SW480 (cell line): Measurements from ENCODE around the gene NCOA1.

Experiments
- DNase-seq: peaks from one replicate; pipeline ENCODE4 v3.0.0-alpha.2; 2016; ENCODE audit warnings: low spot score

NCOA1 gene

DNA sequence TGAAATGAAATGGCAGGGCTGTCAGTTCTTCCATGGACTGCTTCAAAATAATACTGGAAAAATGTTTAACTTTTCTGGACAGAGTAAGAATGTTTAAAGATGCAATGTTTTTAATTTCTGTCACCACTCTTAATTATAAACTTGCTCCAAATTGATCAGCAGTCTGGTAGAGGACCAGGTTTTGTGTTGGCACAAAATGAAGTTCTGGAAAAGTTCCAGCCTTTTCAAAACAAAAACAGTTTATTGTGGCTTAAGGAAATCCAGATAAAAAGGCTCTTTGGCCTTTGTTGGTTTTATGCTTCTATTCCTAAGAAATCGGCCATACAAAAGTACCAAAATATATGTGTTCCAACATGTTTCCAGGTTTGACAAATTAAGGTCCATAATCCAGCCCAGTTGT is 253.3 kb downstream of the NCOA1 start:
- no peak for DNase-seq

DNA sequence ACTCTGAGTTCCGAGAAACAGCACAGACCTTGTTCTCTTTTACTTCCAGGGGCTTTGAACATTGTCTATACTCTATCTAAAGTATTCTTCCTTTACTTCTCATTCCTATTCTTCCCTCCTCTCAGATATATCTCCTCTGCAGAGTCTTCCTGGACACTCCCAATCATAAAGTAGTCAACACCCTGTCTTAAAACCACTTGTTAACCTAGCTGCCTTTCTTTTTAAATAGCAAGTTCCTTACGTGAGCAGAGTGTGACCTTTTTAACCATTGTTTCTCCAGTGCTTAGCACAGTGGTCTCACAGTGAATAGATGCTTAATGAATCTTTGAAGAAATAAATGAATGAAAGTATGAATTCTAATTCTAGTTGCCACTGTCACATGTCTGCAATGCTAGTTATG is 254.8 kb downstream of the NCOA1 start:
- no peak for DNase-seq

DNA sequence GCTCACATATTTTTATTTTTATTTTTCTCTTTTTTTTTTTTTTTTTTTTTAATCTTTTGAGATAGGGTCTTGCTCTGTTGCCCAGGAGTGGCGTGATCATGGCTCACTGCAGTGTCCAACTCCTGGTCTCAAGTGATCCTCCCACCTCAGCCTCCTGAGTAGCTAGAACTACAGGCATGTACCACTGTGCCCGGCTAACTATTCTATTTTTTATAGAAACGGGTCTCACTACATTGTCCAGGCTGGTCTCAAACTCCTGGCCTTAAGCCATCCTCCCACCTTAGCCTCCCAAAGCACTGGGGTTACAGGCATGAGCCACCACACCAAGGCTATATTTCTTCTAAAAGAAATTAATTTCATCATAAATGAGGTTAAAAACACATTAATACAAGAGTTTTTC is 256.2 kb downstream of the NCOA1 start:
- no peak for DNase-seq

DNA sequence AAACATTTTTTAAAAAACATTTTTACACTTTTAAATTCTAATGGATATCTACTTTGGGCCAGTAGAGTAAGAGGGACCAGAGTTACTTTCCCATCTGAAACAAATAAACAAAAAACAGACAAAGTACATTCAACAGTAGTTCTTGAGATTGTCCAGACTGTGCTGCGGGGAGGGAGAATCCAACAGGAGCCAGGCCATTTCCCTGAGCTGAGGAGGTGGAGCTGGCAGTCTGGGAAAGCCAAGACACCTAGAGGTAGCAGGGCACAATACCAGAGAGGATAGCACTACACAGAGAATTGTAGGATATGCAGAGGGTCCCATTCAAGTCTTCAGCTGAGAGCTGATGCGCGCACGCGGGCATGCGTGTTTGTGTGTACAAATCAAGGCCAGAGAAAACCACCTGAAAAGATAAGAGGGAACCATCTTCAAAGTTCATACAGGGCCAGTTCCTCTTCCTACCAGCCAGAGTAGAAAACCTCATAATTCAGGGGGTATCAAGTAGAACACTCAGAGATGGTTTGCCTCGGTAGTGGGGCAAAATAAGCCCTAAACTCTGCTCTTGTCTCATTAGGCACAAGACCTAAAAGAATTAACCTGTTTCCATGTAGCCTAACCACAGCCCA is 258.1 kb downstream of the NCOA1 start:
- no peak for DNase-seq

DNA sequence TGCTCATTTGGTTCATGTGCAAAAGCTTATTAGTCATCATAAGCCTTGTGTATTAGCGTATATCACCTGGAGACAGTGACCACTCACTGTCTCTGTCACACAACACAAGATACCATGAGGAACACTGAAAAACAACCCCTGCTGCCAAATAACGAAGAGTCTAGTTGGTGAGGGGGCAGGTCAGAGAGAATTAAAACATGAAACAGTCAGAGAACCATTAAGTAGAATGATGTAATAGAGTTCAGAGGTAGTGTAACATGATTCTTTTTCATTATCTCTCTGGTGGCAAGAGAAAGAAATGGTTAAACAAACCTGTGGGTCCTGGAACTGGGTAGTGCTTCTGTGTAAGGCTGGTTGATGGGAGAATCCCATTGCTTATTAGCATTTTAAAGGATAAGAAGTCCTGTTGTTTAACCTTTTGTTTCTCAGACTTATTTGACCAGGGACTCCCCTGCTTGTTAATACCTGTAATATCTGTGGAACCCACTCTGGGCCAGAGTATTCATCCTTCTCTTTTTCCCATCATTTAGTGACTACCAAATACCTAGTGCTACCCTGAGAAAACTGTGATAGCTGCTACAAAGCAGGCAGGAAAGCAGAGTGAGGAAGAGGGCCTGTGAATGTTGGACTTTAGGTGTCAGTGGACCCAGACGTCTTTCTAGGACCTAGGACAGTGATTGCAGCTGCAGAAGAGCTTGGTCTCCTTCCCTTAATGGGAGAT is 264.1 kb downstream of the NCOA1 start:
- DNase-seq, result peak; percentile 36

DNA sequence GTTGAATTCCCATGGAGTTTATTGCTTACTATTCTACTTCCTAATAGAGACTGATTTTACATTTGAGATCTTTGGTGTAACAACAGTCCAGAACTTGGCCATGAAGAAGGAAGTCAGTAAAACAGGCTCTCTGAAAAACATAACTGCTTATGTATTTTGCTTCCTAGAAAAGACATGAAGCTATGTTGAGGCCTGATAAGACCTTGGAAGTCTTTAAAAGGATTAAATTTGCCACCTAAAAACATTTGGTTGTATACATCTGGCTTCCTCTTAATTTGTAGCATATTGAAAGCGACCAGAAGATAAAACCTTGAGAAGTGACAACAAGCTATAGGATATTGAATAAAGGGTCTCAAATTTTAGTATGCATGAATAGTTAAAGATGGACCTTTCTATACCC is 265.7 kb downstream of the NCOA1 start:
- DNase-seq, result no peak

DNA sequence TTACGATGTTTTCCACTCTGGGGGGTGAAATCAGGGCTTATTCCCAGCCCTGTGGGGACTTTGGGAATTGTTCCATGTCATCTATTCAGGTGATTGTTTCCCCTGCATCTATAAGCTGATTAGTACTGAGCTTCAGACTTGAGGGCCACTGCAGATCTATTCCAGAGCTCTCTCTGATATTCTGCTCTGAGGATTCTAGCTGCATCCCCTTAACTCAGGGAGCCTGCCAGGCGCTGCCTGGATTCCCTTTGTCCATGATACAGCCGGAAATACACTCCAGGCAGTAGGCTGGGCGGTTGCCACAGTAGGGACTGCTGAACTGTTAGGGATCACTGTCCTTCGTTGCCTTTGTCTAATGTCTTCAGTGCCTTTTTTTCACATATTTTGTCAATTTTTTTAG is 270.8 kb downstream of the NCOA1 start:
- DNase-seq, result no peak

DNA sequence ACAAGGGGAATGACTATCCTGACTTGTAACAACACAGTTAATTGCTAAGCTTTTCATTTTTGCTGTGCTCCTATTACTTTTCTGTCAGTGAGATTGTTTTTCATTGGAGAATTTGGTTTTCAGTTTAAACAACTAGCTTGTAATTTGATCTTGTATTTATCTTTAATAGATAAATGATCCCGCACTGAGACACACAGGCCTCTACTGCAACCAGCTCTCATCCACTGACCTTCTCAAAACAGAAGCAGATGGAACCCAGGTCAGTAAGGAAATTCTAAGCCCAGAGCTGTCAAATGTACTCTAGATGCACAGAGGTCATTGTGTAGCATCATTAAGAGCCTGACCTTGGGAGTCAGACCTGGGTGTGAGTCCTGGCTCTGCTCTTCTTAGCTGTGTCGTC is 271.5 kb downstream of the NCOA1 start:
- DNase-seq, result no peak

DNA sequence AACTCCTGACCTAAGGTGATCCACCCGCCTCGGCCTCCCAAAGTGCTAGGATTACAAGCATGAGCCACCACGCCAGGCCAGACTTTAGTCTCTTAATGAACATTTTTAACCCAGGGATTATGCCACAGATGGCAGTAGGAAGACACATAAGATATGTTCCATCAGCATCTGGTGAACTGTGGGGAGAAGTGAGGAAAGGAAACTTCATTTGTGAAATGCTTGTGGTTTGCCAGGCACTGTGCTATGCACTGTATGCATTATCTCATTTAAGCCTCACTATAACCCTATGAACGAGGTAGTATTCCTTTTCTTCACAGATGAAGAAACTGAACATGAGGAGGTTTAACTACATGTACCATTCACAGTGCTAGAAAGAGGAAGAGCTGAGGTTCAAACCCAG is 272.8 kb downstream of the NCOA1 start:
- DNase-seq, result no peak

DNA sequence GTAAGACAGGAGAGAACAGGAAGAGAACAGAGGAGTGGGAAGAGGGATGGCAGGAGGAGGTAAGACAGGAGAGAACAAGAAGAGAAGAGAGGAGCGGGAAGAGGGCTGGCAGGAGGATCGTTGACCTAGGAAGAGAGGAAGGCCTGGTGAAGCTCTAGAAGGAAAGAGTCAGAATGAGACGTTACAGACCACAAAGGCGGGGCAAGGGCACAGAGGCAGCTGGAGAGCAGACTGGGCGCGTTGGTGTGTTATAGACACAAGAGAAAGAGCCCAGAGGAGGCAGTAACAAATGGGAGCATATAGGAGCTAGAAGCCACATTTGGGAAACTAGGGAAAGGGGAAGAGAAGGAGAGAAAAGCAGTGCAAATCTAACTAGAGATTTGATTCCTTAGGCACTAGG is 275.6 kb downstream of the NCOA1 start:
- DNase-seq, result no peak

DNA sequence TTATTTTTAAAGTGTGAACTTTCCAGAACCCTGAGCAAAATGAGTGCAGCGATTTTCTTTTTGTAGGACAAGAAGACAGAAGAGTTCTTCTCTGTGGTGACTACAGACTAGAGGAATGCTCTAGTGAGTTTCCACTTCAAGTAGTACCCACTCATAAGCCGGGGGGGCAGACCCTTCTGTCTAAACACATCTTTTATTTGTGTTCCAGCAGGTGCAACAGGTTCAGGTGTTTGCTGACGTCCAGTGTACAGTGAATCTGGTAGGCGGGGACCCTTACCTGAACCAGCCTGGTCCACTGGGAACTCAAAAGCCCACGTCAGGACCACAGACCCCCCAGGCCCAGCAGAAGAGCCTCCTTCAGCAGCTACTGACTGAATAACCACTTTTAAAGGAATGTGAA is 277.0 kb downstream of the NCOA1 start:
- no peak for DNase-seq

DNA sequence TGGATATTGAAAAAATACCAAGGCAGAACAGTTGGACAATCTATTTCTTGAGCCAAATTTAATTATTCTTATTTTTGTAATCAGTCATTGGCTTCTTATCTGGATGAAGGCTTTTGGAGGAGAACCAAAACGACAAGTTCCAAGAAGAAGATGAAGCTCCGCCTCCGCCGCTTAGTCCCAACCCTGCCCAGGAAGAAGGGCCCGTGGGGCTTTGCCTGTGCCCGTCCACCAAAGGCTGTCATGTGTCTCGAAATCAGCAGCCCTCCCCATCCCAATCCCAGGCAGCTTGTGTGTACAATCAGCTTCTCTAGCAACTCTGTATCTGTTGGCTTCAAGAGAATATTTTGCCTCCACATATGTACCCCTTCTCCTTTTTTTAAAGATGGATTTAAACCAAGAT is 277.5 kb downstream of the NCOA1 start:
- DNase-seq, result no peak

DNA sequence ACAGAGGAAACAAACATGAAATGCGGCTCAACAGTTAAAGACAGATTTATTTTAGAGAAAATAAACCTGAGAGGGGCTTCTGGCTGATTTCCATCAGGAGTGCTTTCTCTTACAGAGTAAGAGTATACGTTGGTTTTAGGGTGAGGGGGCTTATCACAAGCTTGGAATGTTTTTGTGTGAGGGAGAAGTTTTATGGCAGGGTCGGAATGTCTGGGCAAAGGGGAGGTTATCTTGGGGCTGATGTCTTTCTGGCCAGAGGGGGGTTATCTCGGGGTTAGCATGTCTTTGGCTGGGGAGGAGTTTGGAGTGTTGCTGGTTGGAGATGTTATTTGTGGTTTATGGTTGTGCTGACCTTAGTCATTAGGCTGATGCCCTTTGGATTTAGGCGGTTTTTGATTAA is 280.0 kb downstream of the NCOA1 start:
- no peak for DNase-seq

DNA sequence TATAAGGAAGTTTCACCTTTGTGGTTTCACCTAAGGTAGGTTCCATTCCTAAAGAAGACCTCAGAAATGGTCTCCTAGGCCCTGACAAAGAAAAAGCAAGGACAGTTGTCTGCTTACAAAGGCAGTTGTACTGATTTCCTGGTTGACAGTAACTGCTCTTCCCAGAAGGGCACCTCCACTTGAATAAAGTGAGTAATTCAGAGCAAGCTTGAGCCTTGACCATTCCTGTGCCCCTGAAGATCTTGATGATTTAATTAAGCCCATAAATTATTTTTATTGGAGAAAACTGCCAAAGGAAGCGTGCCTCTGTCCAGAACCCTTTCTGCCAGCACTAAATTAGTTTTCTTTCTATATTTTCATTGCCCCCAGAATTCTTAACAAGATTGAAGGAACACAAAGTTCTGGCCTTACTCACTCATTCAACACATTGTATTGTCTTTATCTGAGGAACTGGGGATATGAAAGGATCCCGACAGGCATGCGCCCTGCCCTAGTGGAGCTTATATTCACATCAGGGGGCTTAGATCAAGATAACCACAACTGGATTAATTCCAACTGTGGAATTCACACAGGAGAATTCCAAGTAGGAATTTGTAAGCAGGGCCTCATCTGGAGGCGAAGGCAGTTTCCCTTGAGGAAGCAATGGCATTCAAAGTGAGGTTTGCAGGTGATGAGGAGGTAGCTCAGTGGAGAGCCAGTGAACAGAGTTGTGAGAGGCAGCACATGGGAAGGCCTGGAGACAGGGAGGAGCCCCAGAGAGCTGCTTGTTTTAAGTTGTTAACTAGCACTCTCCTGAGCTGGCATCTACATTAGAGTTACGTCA is 280.9 kb downstream of the NCOA1 start:
- no peak for DNase-seq

DNA sequence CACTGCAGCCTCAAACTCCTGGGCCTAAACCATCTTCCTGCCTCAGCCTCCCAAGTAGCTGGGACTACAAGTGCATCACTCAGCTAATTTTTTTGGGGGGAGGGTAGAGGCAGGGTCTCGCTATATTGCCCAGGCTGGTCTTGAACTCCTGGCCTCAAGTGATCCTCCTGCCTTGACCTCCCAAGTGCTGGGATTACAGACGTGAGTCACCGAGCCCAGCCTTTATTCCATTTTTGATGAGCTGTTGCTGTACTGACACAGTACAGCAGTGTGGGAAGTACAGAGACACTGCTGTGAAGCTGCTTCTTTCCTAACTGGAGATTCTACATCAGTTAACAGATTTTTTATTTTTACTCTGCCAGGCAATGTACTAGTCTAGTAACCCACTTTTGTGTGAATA is 283.3 kb downstream of the NCOA1 start:
- no peak for DNase-seq

DNA sequence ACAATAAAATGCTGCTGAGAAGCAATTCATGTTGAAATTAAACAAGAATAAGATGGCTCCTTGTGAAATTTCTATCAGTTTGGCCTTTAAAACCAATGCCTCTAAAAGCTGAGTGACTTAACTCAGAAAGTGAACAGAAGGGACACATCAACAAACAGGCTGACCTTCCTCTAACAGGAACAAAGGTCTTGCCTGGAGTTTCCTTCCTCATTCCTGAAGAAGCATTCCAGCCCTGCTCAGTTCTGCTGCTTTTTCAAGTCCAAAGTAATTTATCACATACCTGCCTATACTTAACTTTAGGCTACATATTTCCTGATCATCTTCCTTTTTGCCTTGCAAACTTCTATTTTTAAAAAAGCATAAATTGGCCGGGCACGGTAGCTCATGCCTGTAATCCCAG is 288.1 kb downstream of the NCOA1 start:
- DNase-seq, result no peak

DNA sequence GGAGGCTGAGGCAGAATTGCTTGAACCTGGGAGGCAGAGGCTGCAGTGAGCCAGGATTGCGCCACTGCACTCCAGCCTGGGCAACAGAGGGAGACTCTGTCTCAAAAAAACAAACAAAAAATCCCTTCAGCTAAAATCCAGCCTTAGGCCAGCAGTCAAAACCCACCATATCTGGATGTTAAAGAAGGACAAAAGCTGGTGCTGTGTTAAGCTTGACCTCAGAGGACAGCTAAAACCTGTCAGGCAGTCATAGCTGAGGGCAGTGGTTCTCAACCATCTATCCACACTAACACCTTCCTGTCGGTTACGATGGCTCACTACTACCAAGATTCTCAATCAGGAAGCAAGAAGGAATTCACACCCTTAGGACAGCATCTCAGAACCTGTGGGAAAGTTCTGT is 292.6 kb downstream of the NCOA1 start:
- no peak for DNase-seq

DNA sequence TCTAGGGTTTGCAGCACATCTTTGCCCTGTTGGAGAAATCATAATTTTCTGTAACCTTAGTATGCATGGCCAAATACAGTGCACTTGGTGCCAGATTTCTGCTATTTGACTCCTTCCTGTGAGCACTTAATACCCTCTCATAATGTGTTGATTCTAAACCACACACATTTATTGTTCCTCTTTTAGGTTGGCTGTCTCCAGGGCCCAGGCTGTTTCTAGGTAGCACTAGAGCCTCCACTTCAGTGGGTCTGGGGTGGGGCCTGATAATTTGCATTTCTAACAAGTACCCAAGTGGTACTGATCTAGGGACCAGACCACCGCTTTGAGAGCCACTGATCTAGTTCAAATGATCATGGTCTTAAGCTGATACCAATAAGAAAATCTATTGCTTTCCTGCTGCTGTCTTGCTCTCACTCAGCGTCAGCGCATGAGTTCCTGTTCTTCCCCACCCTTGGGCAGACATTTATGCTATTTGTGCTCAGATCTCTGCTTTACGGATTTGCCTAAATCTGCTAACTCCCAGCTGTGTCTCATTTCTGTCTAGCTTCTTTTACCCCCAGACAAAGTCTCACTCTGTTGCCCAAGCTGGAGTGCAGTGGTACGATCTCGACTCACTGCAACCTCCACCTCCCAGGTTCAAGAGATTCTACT is 294.7 kb downstream of the NCOA1 start:
- no peak for DNase-seq

DNA sequence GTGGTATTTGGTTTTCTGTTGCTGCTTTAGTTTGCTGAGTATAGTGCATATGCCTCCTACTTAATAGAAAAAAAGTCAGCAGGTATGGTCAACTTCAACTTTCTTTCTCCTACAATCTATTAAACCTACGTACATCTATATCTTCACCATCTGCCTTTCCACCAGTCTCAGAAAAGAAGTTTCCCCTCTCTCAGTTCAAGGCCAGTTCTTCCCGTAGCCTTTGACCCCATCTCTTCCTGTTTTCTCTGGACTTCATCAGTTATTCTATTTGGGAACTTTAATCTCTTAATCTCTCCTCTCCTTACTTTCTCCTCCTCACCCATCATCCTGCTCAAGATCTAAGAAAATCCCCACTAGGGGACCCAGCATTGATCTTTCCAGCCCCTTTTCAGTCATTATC is 296.5 kb downstream of the NCOA1 start:
- no peak for DNase-seq

DNA sequence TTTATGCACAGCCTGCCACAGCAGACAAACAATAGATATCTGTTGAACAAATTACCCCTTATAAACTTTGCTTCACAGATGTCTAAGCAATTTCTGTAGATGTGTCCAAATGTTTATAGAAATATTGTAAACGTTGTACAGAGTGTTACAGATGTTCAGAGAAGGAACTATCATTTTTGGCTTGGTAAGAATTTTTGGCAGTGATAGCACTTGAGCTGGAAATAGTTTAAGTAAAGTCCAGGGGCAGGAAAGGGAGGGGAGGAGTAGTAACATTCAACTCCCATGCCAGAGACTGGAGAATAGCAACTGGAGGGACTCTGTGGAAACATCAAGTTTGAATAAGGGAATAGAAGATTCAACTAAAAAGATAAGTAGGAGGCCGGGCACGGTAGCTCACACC is 297.8 kb downstream of the NCOA1 start:
- no peak for DNase-seq

DNA sequence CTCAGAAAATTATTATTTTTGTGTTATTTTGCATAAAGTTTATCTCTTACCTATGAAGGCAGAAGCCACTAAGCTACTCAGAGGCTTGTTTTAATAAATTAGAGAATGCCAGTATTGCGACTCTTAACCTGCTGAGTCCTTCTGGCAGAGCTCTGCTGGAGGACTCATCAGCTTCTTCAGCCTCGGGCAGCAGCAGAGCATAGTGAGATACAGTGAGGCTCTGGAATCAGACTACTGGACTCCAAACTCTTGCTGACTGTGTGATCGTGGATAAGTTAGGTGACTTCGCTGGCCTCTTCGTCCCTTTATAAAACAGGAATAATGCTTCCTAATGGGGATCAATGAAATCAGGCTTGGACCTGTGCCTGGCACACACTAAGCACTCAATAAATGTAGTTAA is 300.4 kb downstream of the NCOA1 start:
- no peak for DNase-seq

DNA sequence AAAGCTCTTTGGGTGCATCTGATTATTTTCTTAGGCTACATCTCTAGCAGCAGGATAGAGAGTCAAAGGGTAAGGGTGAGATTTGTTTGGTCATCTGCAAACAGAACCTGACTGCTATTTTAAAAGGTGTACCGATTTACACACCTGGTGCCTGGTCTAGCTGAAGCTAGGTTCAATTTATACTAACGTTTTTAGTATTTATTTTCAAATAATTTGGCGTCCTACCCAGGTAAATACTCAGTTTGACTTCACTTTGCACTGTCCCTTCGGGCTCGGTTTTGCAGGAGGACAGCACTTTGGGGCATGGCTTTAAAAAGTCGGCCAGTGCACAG is 301.5 kb downstream of the NCOA1 start:
- no peak for DNase-seq
